ENCODE results near the gene ABCA2. TPM values are rescaled to one million over a fixed set of nuclear protein-coding genes. Genes with fewer than 3 reads are reported as not detected.

The ABCA2 gene
- total and polyA plus RNA-seq, 9 of the 15 experiments (the other 6 are each of a cell fraction or from before 2014, with no cell fraction given) = 0.69 to 16.3 (median 6.1) TPM; not detected in 2

- TF ChIP-seq ZNF766 (CRISPR knock-in tag; conservative IDR thresholded peaks at IDR 0.05) (no peak), TRIM25 (IDR thresholded peaks at IDR 0.05; ENCODE audit: borderline replicate concordance) (no peak)
Measured at GRCh38 chr9:137007108-137007815, 20.8 kb downstream of the ABCA2 start (continued).

GRCh38 chr9:137006116-137007003, 21.7 kb downstream of the ABCA2 start:
- Histone ChIP-seq H3K4me2 (ENCODE audit: insufficient read depth, low read length) (no peak overlapping the region), H3K9me1 (ENCODE audit: control insufficient read depth, insufficient read depth, low read length) (no peaks in the 10 kb centered on the region), H2AFZ (ENCODE audit: low read depth, low read length) (no peak overlapping the region), H3K27ac (ENCODE audit: extremely low read depth, low read depth, low read length) (no peak overlapping the region), H3K4me3 (no peak overlapping the region), H3K36me3 (ENCODE audit: control insufficient read depth, insufficient read depth, low read length) (no peaks in the 10 kb centered on the region), H4K20me1 (replicated peaks; ENCODE audit: control insufficient read depth, insufficient read depth, low read length) (no peaks in the 10 kb centered on the region), H3K4me1 (replicated peaks in 1 of 2; ENCODE audit: control insufficient read depth in 2 of 2, insufficient read depth in 2 of 2, low read length in 2 of 2) (peaks cover 0 to 52% of the 10 kb centered on the region in 2 experiments; a peak in 2 of 5 replicates), H3K9ac (ENCODE audit: insufficient read depth in 1 of 2, low read depth in 2 of 2, low read length in 2 of 2) (peak overlapping the region in 1 of 2 experiments; percentile 1; a peak in 2 of 4 replicates), H3K27me3 (ENCODE audit: control insufficient read depth in 2 of 2, insufficient read depth in 2 of 2, low read length in 2 of 2) (no peaks in the 10 kb centered on the region), H3K79me2 (ENCODE audit: control insufficient read depth, insufficient read depth, low read length) (no peaks in the 10 kb centered on the region), H3K9me3 (replicated peaks; ENCODE audit: control insufficient read depth, insufficient read depth, low read depth, low read length) (0 out of 2 replicates have a peak, but pooled peaks cover 1% of the 10 kb centered on the region)
- no peak for FAIRE-seq
- intact Hi-C loops (cut with micrococcal nuclease) (no loop called here), in situ Hi-C loops (cut with MboI) (no loop called here)
- CTCF ChIA-PET (ENCODE audit: low intra/inter-chr PET ratio) = no interaction called here
- WGBS (ENCODE audit: insufficient coverage, low coverage, missing lambda C conversion rate) = 47% methylated on average over 24 of the region's 24 CpGs
- ATAC-seq = no peak
- DNase-seq (ENCODE audit: extremely low read depth in 1 of 4, low spot score in 3 of 4) = no peak
- TF ChIP-seq ZNF217 (CRISPR knock-in tag; IDR thresholded peaks at IDR 0.05) (no peak), ZNF77 (CRISPR knock-in tag; IDR thresholded peaks at IDR 0.05) (no peak), SOX6 (IDR thresholded peaks at IDR 0.05) (no peak)
- BruUV-seq (replicated peaks) = no TSS peak
- POLR2A ChIA-PET = interaction anchor here (0.6 kb wide), 3 partner anchors 183 to 306 kb away, joined by 3 read pairs; no protein-coding TSS in a partner anchor
